HPDE6-E6E7 (cell line): ENCODE measurements around the gene LANCL2.
A peak's percentile ranks its signal among the peaks of the same experiment; 100 is the strongest.
"Not testable (repeated sequence)": the region's sequence is repeated elsewhere in the genome, so short reads cannot be mapped to it uniquely, and the experiment has no call there.

Experiments used
- DNase-seq: peaks from one replicate; pipeline ENCODE4 v3.0.0; 2011; ENCODE audit warnings: missing footprints; ENCODE audit errors: extremely low spot score

LANCL2 gene

DNA sequence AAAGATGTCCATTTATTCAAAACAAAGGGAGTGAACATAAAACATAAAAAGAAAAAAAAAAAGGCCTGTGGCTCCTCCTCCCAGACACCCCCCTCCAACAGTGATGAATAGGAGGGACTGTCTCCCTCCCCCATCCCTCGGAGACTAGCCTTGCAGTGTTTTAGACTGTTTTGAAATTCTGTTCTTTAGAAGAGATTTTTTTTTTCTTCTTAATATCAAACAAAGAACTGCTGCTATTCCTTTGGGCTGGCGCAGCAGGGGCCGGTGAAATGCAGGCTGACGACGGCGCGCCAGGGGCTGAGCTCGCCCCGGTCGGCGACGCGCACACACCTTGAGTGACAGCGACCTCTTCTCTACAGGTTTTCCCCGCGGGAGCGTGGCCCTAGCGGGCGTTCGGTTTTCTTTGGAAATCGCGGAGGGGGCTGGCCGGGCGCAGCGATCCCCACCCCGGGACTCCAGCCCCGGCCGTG is at the start of gene LANCL2:
Gene LANCL2 (plus strand): TSS at position 133 of the 470 bp plus-strand sequence. CDS start 689 bp downstream, outside the sequence.
- peak; percentile 4 for DNase-seq

GRCh38 chr7:55325371-55325792 is 39.8 kb upstream of the LANCL2 start:
- no peak for DNase-seq

DNA sequence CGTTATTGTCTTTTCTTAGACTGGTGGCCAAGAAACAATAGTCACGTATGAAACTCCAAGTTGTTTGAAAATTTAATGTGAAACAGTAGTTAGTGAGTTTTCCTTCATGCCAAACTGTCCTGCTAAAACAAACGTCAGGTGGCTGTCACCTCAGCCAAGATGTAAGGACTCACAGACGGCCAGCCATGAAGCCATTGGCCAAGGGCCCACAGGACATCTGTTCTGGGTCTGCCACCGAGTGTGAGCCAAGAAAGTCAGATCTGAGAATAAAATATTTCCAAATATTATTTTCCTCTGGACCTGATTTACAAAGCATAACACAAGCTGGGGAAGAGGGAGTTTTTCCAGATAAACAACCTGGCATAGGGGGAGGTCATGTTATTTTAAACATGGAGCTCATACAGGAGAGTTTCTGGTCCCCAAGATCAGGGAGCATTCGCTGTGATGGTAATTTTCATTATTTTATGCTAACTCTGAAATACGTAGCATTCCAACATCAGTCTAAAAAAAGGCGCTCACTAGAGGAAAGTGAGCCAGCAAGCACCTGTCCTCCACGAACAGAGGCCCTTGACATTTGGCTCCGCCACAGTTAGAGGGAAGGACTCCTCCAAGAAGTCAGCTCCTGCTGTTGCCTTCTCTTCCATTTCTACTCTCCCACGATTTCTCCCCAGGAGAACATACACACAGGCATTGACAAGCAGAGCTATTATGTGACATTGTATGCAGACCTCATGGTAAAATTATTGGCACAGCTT is 38.9 kb upstream of the LANCL2 start:
- no peak for DNase-seq

GRCh38 chr7:55326945-55327626 is 38.1 kb upstream of the LANCL2 start:
- DNase-seq = no peak

- DNase-seq = no peak
These were observed 30.0 kb upstream of the LANCL2 start for GRCh38 chr7:55335151-55335550.

DNA sequence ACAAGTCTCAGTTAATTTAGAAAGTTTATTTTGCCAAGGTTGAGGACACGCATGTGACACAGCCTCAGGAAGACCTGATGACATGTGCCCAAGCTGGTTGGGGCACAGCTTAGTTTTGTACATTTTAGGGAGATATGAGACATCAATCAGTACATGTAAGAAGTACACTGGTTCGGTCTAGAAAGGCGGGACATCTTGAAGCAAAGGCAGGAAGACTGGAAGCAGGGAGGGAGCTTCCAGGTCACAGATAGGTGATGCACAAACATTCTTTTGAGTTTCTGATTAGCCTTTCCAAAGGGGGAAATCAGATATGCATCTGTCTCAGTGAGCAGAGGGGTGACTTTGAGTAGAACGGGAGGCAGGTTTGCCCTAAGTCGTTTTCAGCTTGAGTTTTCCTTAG is 29.4 kb upstream of the LANCL2 start:
- DNase-seq = no peak

GRCh38 chr7:55336540-55336939 is 28.6 kb upstream of the LANCL2 start:
- no peak for DNase-seq

GRCh38 chr7:55339033-55340000 is 25.8 kb upstream of the LANCL2 start:
- no peak for DNase-seq

GRCh38 chr7:55342216-55342871 is 22.8 kb upstream of the LANCL2 start:
- DNase-seq = no peak

- DNase-seq = no peak
These were observed 21.9 kb upstream of the LANCL2 start for GRCh38 chr7:55343002-55343781.

- no peak for DNase-seq
These were observed 21.1 kb upstream of the LANCL2 start for GRCh38 chr7:55343860-55344606.

GRCh38 chr7:55344840-55345239 is 20.3 kb upstream of the LANCL2 start:
- no peak for DNase-seq

DNA sequence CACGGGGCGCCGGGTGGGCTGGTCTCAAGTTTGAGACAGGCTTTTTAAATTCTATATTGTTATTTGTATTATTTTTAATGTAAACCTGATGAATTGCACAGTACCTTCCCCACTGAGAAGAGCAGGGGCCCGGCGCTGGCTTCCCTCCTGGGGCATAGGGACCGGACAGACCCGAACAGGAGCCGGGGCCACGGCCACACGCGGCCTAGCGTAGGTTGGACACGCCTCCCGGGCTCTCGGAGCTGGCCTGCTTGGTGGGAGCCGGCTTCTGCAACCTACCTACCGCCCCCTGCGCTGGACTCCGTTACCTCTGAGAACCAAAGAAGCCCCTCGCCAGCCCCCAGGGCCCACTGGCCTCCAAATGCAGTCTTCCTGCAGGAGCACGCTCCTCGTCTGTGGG is 19.8 kb upstream of the LANCL2 start:
- no peak for DNase-seq

- no peak for DNase-seq
These were observed 16.6 kb upstream of the LANCL2 start for GRCh38 chr7:55348502-55348901.

- no peak for DNase-seq
These were observed 16.0 kb upstream of the LANCL2 start for GRCh38 chr7:55349121-55349520.

DNA sequence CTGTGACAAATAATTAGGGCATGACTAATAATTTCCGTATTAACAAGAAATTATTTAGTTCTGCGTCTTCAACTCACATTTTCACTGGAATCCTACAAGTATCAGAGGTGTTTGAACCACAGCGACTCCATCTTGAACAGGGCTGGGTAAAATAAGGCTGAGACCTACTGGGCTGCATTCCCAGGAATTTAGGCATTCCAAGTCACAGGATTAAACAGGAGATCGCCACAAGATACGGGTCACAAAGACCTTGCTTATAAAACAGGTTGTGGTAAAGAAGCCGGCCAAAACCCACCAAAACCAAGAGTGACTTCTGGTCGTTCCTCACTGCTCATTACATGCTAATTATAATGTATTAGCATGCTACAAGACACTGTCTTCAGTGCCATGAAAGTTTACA is 14.9 kb upstream of the LANCL2 start:
- no peak for DNase-seq

GRCh38 chr7:55351263-55351662 is 13.9 kb upstream of the LANCL2 start:
- DNase-seq = no peak

GRCh38 chr7:55352947-55353273 is 12.2 kb upstream of the LANCL2 start:
- DNase-seq = not testable (repeated sequence)

DNA sequence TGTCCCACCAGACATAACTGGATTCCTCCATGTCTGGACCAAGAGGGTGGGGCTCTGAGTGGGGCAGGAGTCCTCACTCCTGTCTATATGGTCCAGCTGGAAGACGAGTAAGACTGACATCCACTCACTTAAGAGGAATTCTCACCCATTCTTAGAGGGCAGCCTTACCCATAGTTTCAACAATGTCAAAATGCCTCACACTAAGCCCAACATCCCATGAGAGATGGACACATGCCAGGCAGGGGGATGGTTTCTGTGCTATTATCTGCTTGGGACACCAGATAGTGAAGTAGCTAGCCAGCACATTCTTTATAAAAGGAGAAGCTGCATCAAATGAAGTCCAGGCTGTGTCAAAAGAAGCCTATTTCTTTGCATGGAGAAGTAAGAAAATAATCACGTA is 4.7 kb upstream of the LANCL2 start:
- DNase-seq = no peak

DNA sequence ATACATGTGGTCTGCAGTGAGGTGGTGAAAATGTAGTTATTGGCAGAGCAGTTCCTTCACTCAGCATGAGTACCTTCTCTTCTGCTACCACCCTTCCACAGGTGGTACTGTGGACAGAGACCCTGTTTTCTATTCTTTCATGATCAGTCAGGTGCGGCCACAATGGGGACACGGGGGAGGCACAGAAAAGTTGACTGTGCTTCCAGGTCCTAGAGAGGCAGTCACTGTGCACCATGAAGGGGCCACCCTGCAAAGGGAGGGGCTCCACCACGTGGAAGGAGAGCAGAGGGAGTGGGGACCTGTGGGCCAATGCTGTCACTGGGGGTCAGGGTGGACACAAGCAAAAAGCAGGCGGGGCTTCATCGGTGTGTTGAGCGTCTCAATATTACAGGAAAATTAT is 3.6 kb upstream of the LANCL2 start:
- DNase-seq = no peak
